GM23338 (cell line): ENCODE measurements around the gene MKNK1. TPM values are rescaled to one million over a fixed set of nuclear protein-coding genes. Genes with fewer than 3 reads are reported as not detected.

ENCODE experiments used
- ATAC-seq: fragments of 200-7000 bp; cut with Tn5 transposase; 3 replicates; pipeline ENCODE4 v1.9.1; 2020
- DNase-seq: peaks from one replicate; pipeline ENCODE4 v3.0.0-alpha.2; 2015; ENCODE audit warnings: low spot score
- H2AFZ ChIP-seq: fragments of 200-600 bp; sonication (generic); 2 replicates; pipeline ENCODE4 v1.8.0; 2016; ENCODE audit warnings: antibody characterized with exemption, mild to moderate bottlenecking, moderate library complexity
- H3F3A ChIP-seq: fragments of 200-600 bp; sonication (generic); replicated peaks from 2 replicates; pipeline ENCODE4 v1.8.0; 2017; ENCODE audit warnings: antibody characterized with exemption, mixed run types, low read depth
- H3K27ac ChIP-seq: fragments of 200-600 bp; sonication (generic); 2 replicates; pipeline ENCODE4 v1.6.1; 2016; ENCODE audit warnings: low read depth
- H3K27me3 ChIP-seq: fragments of 200-600 bp; sonication (generic); 2 replicates; pipeline ENCODE4 v1.8.0; 2016; ENCODE audit warnings: mild to moderate bottlenecking, mixed run types, moderate library complexity; ENCODE audit not compliant: insufficient read depth
- H3K36me3 ChIP-seq: fragments of 200-600 bp; sonication (generic); 2 replicates; pipeline ENCODE4 v1.8.0; 2016; ENCODE audit warnings: mild to moderate bottlenecking; ENCODE audit not compliant: insufficient read depth
- H3K4me1 ChIP-seq: fragments of 200-600 bp; sonication (generic); 2 replicates; pipeline ENCODE4 v1.8.0; 2016; ENCODE audit warnings: mild to moderate bottlenecking, moderate library complexity; ENCODE audit not compliant: insufficient read depth
- H3K4me2 ChIP-seq: fragments of 200-600 bp; sonication (generic); 2 replicates; pipeline ENCODE4 v1.7.1; 2017; ENCODE audit warnings: mixed run types
- H3K4me3 ChIP-seq: fragments of 200-600 bp; sonication (generic); 2 replicates; pipeline ENCODE4 v1.6.1; 2016; ENCODE audit warnings: mixed run types
- H3K79me2 ChIP-seq: fragments of 200-600 bp; sonication (generic); replicated peaks from 2 replicates; pipeline ENCODE4 v1.8.0; 2017; ENCODE audit warnings: mild to moderate bottlenecking; ENCODE audit not compliant: insufficient read depth
- H3K9me2 ChIP-seq: fragments of 200-600 bp; sonication (generic); 2 replicates; pipeline ENCODE4 v1.8.0; 2017; ENCODE audit not compliant: insufficient read depth
- H4K20me1 ChIP-seq: fragments of 200-600 bp; sonication (generic); replicated peaks from 2 replicates; pipeline ENCODE4 v1.8.0; 2017; ENCODE audit warnings: mild to moderate bottlenecking; ENCODE audit not compliant: insufficient read depth
- H3K27ac Mint-ChIP-seq: 2 replicates; pipeline ENCODE4 v1.8.0; 2020; ENCODE audit warnings: inconsistent platforms, mild to moderate bottlenecking, moderate library complexity, mixed read lengths
- H3K27me3 Mint-ChIP-seq: 3 replicates; pipeline ENCODE4 v1.8.0; 2022; ENCODE audit warnings: low read depth, mild to moderate bottlenecking, moderate library complexity, mixed read lengths, inconsistent platforms; ENCODE audit not compliant: insufficient read depth, poor library complexity
- H3K36me3 Mint-ChIP-seq: 3 replicates; pipeline ENCODE4 v1.8.0; 2021; ENCODE audit warnings: low read depth, mild to moderate bottlenecking, inconsistent platforms, moderate library complexity, mixed read lengths
- H3K4me1 Mint-ChIP-seq: 3 replicates; pipeline ENCODE4 v1.8.0; 2020; ENCODE audit warnings: mild to moderate bottlenecking, inconsistent platforms, mixed read lengths
- H3K4me3 Mint-ChIP-seq: 3 replicates; pipeline ENCODE4 v1.8.0; 2021; ENCODE audit warnings: moderate library complexity, mild to moderate bottlenecking, inconsistent platforms, mixed read lengths
- H3K9me3 Mint-ChIP-seq: 3 replicates; pipeline ENCODE4 v1.8.0; 2020; ENCODE audit warnings: moderate library complexity, mild to moderate bottlenecking, inconsistent platforms, mixed read lengths
- ETS1 ChIP-seq: IDR thresholded peaks from 2 replicates; pipeline ENCODE4 v1.6.1; 2016; ENCODE audit warnings: antibody characterized with exemption
- EZH2 ChIP-seq: fragments of 200-600 bp; sonication (generic); IDR thresholded peaks from one replicate; pipeline ENCODE4 v1.8.0; 2017; ENCODE audit warnings: antibody characterized with exemption, mild to moderate bottlenecking, low read depth; ENCODE audit not compliant: unreplicated experiment
- EZH2phosphoT487 ChIP-seq: fragments of 200-600 bp; sonication (generic); IDR thresholded peaks from one replicate; pipeline ENCODE4 v1.8.1; 2018; ENCODE audit warnings: antibody characterized with exemption; ENCODE audit not compliant: unreplicated experiment
- JUNB ChIP-seq: IDR thresholded peaks from one replicate; pipeline ENCODE4 v1.6.1; 2016; ENCODE audit warnings: antibody characterized with exemption; ENCODE audit not compliant: unreplicated experiment
- POLR2AphosphoS5 ChIP-seq: IDR thresholded peaks from 2 replicates; pipeline ENCODE4 v1.6.1; 2016; ENCODE audit warnings: antibody characterized with exemption, low read depth
- STAT1 ChIP-seq: IDR thresholded peaks from one replicate; pipeline ENCODE4 v1.6.1; 2016; ENCODE audit warnings: antibody characterized with exemption; ENCODE audit not compliant: unreplicated experiment
- ZNF114 ChIP-seq: fragments of 250-450 bp; sonication (Bioruptor Pico); IDR thresholded peaks from 2 replicates; pipeline ENCODE4 v1.5.0; 2020; ENCODE audit warnings: mild to moderate bottlenecking, moderate library complexity
- ZNF462 ChIP-seq: fragments of 250-450 bp; sonication (Bioruptor Pico); IDR thresholded peaks from 2 replicates; pipeline ENCODE4 v1.5.0; 2020; ENCODE audit warnings: mild to moderate bottlenecking, moderate library complexity
- polyA plus RNA-seq: library from polyadenylated mRNA; unstranded; fragments of >200 nt; fragmentation: Nextera tagmentation; extraction: Ambion mirVana; gene quantifications from 2 replicates; pipeline ENCODE4 v1.2.1, GENCODE V29; 2016
- total RNA-seq: library from RNA; depleted of rRNA; stranded (reverse); fragments of >200 nt; shearing (Covaris generic); gene quantifications from 2 replicates; pipeline ENCODE4 v1.2.3, GENCODE V29; 2014

The MKNK1 gene
- total and polyA plus RNA-seq, 2 experiments from 2014 or later = 11.8 to 20.5 TPM

- no peak for TF ChIP-seq JUNB
- TF ChIP-seq ZNF462 (CRISPR knock-in tag) = no peak
- Histone ChIP-seq H3K4me1 (no peaks in the 10 kb centered on the region), H4K20me1 (no peaks in the 10 kb centered on the region), H3K4me2 (no peak overlapping the region), H3K4me3 (no peak overlapping the region), H3K27me3 (no peaks in the 10 kb centered on the region), H3K9me2 (no peaks in the 10 kb centered on the region), H3K27ac (no peak overlapping the region), H3K36me3 (no peaks in the 10 kb centered on the region; the same call in 1 of the 2 replicates), H3K79me2 (no peaks in the 10 kb centered on the region), H3F3A (no peaks in the 10 kb centered on the region), H2AFZ (no peak overlapping the region)
- H3K4me3 Mint-ChIP-seq = no peak overlapping the region
- H3K27me3 Mint-ChIP-seq = peaks cover 4% of the 10 kb centered on the region
- H3K27ac Mint-ChIP-seq = no peak overlapping the region
- peaks cover 29% of the 10 kb centered on the region for H3K4me1 Mint-ChIP-seq
- no peaks in the 10 kb centered on the region for H3K9me3 Mint-ChIP-seq
- H3K36me3 Mint-ChIP-seq = peaks cover 6% of the 10 kb centered on the region; the same call in 1 of the 3 replicates
- no peak for ATAC-seq
- DNase-seq = no peak
Observed at GRCh38 chr1:46580140-46580903, 23.7 kb downstream of the MKNK1 start.

- Histone ChIP-seq H3K79me2 (no peaks in the 10 kb centered on the region), H3K4me1 (no peaks in the 10 kb centered on the region), H3K4me2 (no peak overlapping the region), H3K9me2 (no peaks in the 10 kb centered on the region), H3K27me3 (no peaks in the 10 kb centered on the region), H2AFZ (no peak overlapping the region), H4K20me1 (no peaks in the 10 kb centered on the region), H3F3A (no peaks in the 10 kb centered on the region), H3K27ac (no peak overlapping the region), H3K4me3 (no peak overlapping the region), H3K36me3 (no peaks in the 10 kb centered on the region)
- Mint-ChIP-seq H3K4me3 (no peak overlapping the region), H3K36me3 (peaks cover 6% of the 10 kb centered on the region; the same call in 1 of the 3 replicates), H3K27ac (no peak overlapping the region), H3K27me3 (peaks cover 7% of the 10 kb centered on the region), H3K4me1 (peaks cover 30% of the 10 kb centered on the region), H3K9me3 (no peaks in the 10 kb centered on the region)
- ATAC-seq = no peak
- no peak for DNase-seq
- TF ChIP-seq JUNB = no peak
- TF ChIP-seq STAT1 = no peak
- no peak for TF ChIP-seq POLR2AphosphoS5
- no peak for TF ChIP-seq ETS1
- TF ChIP-seq EZH2 = no peak
- no peak for TF ChIP-seq EZH2phosphoT487
- no peak for TF ChIP-seq ZNF114
Observed at GRCh38 chr1:46577671-46578070, 26.4 kb downstream of the MKNK1 start.
